WI38 (cell line): ENCODE results near the gene HSD17B8.
A peak's percentile ranks its signal among the peaks of the same experiment; 100 is the strongest.

ENCODE experiments used
- H3K4me3 ChIP-seq: 2 replicates; pipeline ENCODE4 v1.5.1; 2011; ENCODE audit warnings: low read depth, mild to moderate bottlenecking, control low read depth, low read length
- TF ChIP-seq, protein P1 (sequence below): IDR thresholded peaks from 2 replicates; pipeline ENCODE4 v1.5.1; 2012; ENCODE audit warnings: low read depth, mild to moderate bottlenecking, control low read depth, low read length

The HSD17B8 gene

GRCh38 chr6:33208091-33208967, 3.9 kb downstream of the HSD17B8 start, which contains the start of gene RING1:
RING1 (plus strand) TSS chr6:33208500; CDS start chr6:33208823, 323 bp downstream.
- TF ChIP-seq, protein P1, sequence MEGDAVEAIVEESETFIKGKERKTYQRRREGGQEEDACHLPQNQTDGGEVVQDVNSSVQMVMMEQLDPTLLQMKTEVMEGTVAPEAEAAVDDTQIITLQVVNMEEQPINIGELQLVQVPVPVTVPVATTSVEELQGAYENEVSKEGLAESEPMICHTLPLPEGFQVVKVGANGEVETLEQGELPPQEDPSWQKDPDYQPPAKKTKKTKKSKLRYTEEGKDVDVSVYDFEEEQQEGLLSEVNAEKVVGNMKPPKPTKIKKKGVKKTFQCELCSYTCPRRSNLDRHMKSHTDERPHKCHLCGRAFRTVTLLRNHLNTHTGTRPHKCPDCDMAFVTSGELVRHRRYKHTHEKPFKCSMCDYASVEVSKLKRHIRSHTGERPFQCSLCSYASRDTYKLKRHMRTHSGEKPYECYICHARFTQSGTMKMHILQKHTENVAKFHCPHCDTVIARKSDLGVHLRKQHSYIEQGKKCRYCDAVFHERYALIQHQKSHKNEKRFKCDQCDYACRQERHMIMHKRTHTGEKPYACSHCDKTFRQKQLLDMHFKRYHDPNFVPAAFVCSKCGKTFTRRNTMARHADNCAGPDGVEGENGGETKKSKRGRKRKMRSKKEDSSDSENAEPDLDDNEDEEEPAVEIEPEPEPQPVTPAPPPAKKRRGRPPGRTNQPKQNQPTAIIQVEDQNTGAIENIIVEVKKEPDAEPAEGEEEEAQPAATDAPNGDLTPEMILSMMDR, result no peak
- H3K4me3 ChIP-seq, result peak within 1 kb of the TSS; percentile 84

GRCh38 chr6:33209856-33210255, 5.4 kb downstream of the HSD17B8 start:
- TF ChIP-seq, protein P1, result no peak
- no peak overlapping the region for H3K4me3 ChIP-seq

DNA sequence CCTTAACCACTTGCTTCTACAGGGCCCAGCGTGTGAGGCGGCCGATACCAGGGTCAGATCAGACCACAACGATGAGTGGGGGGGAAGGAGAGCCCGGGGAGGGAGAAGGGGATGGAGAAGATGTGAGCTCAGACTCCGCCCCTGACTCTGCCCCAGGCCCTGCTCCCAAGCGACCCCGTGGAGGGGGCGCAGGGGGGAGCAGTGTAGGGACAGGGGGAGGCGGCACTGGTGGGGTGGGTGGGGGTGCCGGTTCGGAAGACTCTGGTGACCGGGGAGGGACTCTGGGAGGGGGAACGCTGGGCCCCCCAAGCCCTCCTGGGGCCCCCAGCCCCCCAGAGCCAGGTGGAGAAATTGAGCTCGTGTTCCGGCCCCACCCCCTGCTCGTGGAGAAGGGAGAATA, 6.7 kb downstream of the HSD17B8 start:
- no peak overlapping the region for H3K4me3 ChIP-seq
- TF ChIP-seq, protein P1, result no peak

DNA sequence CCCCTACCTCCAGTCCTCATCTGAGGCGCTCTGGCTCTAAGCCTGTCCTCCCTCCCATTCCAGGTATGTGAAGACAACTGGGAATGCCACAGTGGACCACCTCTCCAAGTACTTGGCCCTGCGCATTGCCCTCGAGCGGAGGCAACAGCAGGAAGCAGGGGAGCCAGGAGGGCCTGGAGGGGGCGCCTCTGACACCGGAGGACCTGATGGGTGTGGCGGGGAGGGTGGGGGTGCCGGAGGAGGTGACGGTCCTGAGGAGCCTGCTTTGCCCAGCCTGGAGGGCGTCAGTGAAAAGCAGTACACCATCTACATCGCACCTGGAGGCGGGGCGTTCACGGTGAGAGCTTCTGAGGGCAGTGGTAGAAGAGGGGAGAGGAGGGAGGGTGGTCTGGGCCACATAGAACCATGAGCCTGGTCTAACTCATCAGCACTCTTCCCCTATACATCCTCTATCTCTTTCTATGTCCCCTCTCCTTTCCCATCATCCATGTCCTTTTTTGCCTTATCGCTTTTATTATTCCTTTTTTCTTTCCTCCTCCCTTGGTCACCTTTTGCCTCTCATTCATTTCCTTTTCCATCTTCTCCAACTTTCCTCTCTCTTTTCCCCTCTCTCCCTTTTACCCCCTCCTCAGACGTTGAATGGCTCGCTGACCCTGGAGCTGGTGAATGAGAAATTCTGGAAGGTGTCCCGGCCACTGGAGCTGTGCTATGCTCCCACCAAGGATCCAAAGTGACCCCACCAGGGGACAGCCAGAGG, 7.4 kb downstream of the HSD17B8 start:
- no peak overlapping the region for H3K4me3 ChIP-seq
- TF ChIP-seq, protein P1, result no peak

DNA sequence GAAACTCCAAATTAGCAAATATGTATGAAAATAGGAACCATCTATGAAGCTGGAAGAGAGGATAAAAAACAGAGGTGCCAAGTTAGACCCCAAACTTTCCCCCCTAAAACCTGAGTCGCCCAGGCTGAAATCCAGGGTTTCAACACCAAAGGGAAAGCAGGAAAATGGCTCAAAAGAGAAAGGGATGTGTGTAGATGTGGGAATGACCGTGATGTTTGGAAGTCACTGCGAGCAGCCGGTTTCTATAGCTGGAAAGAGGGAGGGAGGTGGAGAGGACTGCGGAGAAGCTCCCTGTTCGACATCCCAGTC, 8.4 kb downstream of the HSD17B8 start:
- TF ChIP-seq, protein P1, result no peak
- peak overlapping the region; percentile 60 for H3K4me3 ChIP-seq

DNA sequence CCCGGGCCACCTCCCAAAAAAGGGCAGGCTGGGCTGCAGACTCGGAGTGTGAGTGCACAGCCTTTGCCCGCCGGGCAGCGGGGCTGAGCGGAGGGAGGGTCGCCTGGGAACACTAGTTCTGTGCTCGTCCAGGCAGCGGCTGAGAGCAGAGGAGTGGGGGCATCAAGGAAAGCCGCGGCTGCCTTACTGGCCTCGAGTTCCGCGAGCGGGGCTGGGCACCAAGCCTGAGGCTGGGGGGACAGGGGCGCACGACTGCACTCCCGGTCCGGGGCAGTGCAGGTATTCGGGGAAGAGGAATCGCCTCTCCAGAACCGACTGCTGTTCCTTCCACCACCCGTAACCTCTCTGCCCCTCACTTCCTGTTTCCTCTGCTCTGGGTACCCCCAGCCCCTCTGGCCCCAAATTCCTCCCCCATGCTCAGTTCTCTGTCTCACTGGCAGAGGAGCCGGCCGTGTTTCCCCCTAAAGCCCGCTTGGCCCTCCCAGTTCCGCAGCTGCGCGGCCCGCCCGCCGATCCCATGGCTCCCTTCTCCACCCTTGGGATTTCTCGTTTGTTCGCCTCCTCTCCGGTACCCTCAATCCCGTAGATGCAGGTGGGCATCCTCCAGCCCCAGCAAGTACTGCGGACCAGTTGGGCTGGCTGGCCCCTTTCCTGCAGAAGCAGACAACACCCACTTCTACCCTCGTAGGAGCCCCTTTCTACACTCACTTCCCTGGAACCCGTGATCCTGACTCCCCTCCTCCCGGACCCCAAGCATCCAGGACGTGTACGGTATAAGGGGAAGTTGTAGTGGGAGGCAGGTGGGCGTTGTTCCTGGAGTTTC, 8.9 kb downstream of the HSD17B8 start:
- TF ChIP-seq, protein P1, result no peak
- peak overlapping the region; percentile 60 for H3K4me3 ChIP-seq
